Astrocyte of the spinal cord (primary cell): ENCODE results near the gene EIF4E3.

Experiments used
- DNase-seq: peaks from one replicate; pipeline ENCODE4 v3.0.0; 2011; ENCODE audit warnings: low read depth, low spot score
- H3K4me3 ChIP-seq: 2 replicates; pipeline ENCODE4 v1.5.1; 2011; ENCODE audit warnings: low read depth, mild to moderate bottlenecking, low read length, moderate library complexity
- CTCF ChIP-seq: IDR thresholded peaks from 2 replicates; pipeline ENCODE4 v1.5.1; 2012; ENCODE audit warnings: low read depth, mild to moderate bottlenecking, low read length, inconsistent platforms
- in situ Hi-C: cut with HindIII; loops from 2 replicates; pipeline ENCODE4 v1.10.0; 2017; ENCODE audit warnings: low sequenced_read_pairs

EIF4E3 gene

GRCh38 chr3:71695000-71695482 lies 30.2 kb downstream of the EIF4E3 start:
- TF ChIP-seq CTCF, result no peak
- in situ Hi-C loops, result no loop called here
- no peak overlapping the region for H3K4me3 ChIP-seq
- no peak for DNase-seq

GRCh38 chr3:71694358-71694999 lies 30.7 kb downstream of the EIF4E3 start:
- peak; percentile 78 for DNase-seq
- in situ Hi-C loops, result no loop called here

GRCh38 chr3:71693641-71694040 lies 31.6 kb downstream of the EIF4E3 start:
- DNase-seq, result no peak
- in situ Hi-C loops, result no loop called here
- no peak for TF ChIP-seq CTCF
- no peak overlapping the region for H3K4me3 ChIP-seq

More at GRCh38 chr3:71694358-71694999, 30.7 kb downstream of the EIF4E3 start:
- no peak for TF ChIP-seq CTCF
- H3K4me3 ChIP-seq, result no peak overlapping the region

GRCh38 chr3:71692139-71692538 lies 33.1 kb downstream of the EIF4E3 start:
- no peak for TF ChIP-seq CTCF
- DNase-seq, result no peak
- in situ Hi-C loops, result no loop called here

GRCh38 chr3:71690341-71690841 lies 34.8 kb downstream of the EIF4E3 start:
- H3K4me3 ChIP-seq, result no peak overlapping the region
- in situ Hi-C loops, result no loop called here
- no peak for TF ChIP-seq CTCF
- peak; percentile 48 for DNase-seq

More at GRCh38 chr3:71692139-71692538, 33.1 kb downstream of the EIF4E3 start:
- no peak overlapping the region for H3K4me3 ChIP-seq

- no peak overlapping the region for H3K4me3 ChIP-seq
- no peak for TF ChIP-seq CTCF
- in situ Hi-C loops, result no loop called here
- DNase-seq, result no peak
Observed at GRCh38 chr3:71689291-71689690, 35.9 kb downstream of the EIF4E3 start.
